Osteoblast (primary cell): ENCODE measurements around the gene CAMTA1. TPM values are rescaled to one million over a fixed set of nuclear protein-coding genes. Genes with fewer than 3 reads are reported as not detected.
A peak's percentile ranks its signal among the peaks of the same experiment; 100 is the strongest.
"Not testable (repeated sequence)": the region's sequence is repeated elsewhere in the genome, so short reads cannot be mapped to it uniquely, and the experiment has no call there.

ENCODE experiments used
- DNase-seq: peaks from one replicate; pipeline ENCODE4 v3.0.0; 2011; ENCODE audit warnings: low spot score, mixed read lengths; ENCODE audit not compliant: insufficient read length; ENCODE audit errors: missing footprints
- H2AFZ ChIP-seq: 2 replicates; pipeline ENCODE4 v1.6.0; 2011; ENCODE audit warnings: mild to moderate bottlenecking, low read length
- H3K27ac ChIP-seq: 2 replicates; pipeline ENCODE4 v1.5.1; 2011; ENCODE audit warnings: mild to moderate bottlenecking, low read depth, low read length, moderate library complexity
- H3K27me3 ChIP-seq: 2 replicates; pipeline ENCODE4 v1.6.0; 2012; ENCODE audit warnings: mild to moderate bottlenecking, control low read depth, inconsistent platforms, low read length, moderate library complexity; ENCODE audit not compliant: insufficient read depth
- H3K36me3 ChIP-seq: 2 replicates; pipeline ENCODE4 v1.5.1; 2011; ENCODE audit warnings: mild to moderate bottlenecking, low read length, control low read depth, moderate library complexity; ENCODE audit not compliant: insufficient read depth
- H3K4me1 ChIP-seq: 2 replicates; pipeline ENCODE4 v1.5.1; 2011; ENCODE audit warnings: mild to moderate bottlenecking, low read length, control low read depth, moderate library complexity; ENCODE audit not compliant: insufficient read depth
- H3K4me2 ChIP-seq: 2 replicates; pipeline ENCODE4 v1.6.0; 2011; ENCODE audit warnings: mild to moderate bottlenecking, low read length; ENCODE audit not compliant: insufficient read depth
- H3K4me3 ChIP-seq: fragments of 200-600 bp; sonication (generic); 3 replicates; pipeline ENCODE4 v1.5.1; 2012; ENCODE audit warnings: mild to moderate bottlenecking, low read length, inconsistent platforms; ENCODE audit not compliant: insufficient read depth
- H3K79me2 ChIP-seq: 2 replicates; pipeline ENCODE4 v1.6.0; 2012; ENCODE audit warnings: mild to moderate bottlenecking, low read length, control low read depth, inconsistent platforms; ENCODE audit not compliant: insufficient read depth
- H3K9me3 ChIP-seq: 2 replicates; pipeline ENCODE4 v1.5.1; 2011; ENCODE audit warnings: low read depth, low read length, control low read depth
- H4K20me1 ChIP-seq: 2 replicates; pipeline ENCODE4 v1.6.0; 2012; ENCODE audit warnings: mild to moderate bottlenecking, low read length, control low read depth; ENCODE audit not compliant: insufficient read depth
- total RNA-seq: library from RNA; depleted of rRNA; stranded (reverse); fragments of >200 nt; gene quantifications from 2 replicates; pipeline ENCODE4 v1.2.3, GENCODE V29; 2012
- TF ChIP-seq, protein P1 (sequence below): IDR thresholded peaks from 2 replicates; pipeline ENCODE4 v1.5.1; 2011; ENCODE audit warnings: mild to moderate bottlenecking, low read depth, low read length, moderate library complexity; ENCODE audit errors: extremely low read depth

Gene CAMTA1
- total RNA-seq, 1 donor: 47.4 TPM

DNA sequence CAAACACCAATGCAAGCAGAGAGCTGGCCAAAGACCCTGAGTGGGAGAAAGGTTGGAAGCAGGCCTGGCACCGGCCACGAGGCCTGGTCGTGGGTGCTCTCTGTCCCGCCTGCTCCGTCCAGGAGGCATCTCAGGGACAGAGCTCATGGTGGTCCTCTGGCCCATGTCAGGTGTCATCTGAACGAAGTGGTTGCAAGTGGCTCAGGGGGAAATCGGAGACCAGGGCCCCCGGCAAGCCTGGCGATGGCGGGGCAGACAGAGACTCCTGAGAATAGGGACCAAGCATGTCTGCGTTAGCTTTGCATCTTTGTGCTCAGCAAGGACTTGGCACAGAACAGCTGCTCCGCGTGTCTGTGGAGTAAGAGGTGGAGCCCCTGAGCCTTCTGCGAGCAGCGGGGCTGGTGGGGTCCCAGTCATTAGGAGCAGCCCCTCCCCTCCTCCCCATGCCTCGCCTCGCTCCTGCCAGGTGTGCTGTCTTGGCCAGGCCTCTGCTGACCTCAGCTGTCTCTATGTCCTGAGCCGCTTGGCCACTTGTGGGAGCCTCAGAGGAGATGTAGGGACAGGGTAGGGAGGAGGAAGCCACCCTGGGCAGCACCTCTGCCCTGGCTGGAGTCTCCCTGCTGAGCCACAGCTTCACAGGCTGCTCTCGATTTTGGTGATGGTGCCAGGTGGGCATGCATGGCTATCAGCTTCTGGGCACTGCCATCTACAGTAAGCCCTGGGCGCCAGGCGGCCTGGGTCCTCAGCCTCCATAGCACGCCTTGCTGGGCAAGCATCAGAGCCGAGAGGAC, 622.9 kb downstream of the CAMTA1 start:
- Histone ChIP-seq H3K4me1 (no peaks in the 10 kb centered on the region), H3K79me2 (no peaks in the 10 kb centered on the region), H3K36me3 (no peaks in the 10 kb centered on the region), H3K27me3 (no peaks in the 10 kb centered on the region), H3K4me2 (no peak overlapping the region), H3K27ac (no peak overlapping the region), H3K9me3 (no peaks in the 10 kb centered on the region), H3K4me3 (no peak overlapping the region), H4K20me1 (no peaks in the 10 kb centered on the region), H2AFZ (no peak overlapping the region)
- no peak for DNase-seq
- TF ChIP-seq, protein P1, sequence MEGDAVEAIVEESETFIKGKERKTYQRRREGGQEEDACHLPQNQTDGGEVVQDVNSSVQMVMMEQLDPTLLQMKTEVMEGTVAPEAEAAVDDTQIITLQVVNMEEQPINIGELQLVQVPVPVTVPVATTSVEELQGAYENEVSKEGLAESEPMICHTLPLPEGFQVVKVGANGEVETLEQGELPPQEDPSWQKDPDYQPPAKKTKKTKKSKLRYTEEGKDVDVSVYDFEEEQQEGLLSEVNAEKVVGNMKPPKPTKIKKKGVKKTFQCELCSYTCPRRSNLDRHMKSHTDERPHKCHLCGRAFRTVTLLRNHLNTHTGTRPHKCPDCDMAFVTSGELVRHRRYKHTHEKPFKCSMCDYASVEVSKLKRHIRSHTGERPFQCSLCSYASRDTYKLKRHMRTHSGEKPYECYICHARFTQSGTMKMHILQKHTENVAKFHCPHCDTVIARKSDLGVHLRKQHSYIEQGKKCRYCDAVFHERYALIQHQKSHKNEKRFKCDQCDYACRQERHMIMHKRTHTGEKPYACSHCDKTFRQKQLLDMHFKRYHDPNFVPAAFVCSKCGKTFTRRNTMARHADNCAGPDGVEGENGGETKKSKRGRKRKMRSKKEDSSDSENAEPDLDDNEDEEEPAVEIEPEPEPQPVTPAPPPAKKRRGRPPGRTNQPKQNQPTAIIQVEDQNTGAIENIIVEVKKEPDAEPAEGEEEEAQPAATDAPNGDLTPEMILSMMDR: no peak

DNA sequence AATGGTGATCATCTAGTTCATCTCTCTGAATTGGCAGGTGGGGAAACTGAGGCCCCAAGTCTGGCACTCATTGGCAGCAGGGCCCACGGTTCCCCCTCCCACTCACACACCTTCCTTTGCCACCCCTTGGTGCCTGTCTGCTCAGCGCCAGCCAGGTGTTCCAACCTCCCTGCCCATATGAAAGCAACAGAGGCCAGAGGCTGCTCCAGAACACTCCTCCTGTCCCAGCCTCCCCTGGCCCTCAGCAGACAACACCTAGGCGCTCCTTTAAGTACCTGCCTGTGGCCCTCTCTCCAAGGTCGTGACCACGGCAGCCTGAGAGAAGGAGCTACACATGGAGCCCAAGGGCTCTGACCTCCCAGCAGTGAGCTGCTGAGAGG, 623.5 kb downstream of the CAMTA1 start:
- Histone ChIP-seq H3K36me3 (no peaks in the 10 kb centered on the region), H3K27ac (no peak overlapping the region), H3K9me3 (no peaks in the 10 kb centered on the region), H3K4me1 (no peaks in the 10 kb centered on the region), H3K79me2 (no peaks in the 10 kb centered on the region), H3K27me3 (no peaks in the 10 kb centered on the region), H4K20me1 (no peaks in the 10 kb centered on the region), H3K4me3 (no peak overlapping the region), H3K4me2 (no peak overlapping the region), H2AFZ (no peak overlapping the region)
- TF ChIP-seq, protein P1: no peak
- no peak for DNase-seq

DNA sequence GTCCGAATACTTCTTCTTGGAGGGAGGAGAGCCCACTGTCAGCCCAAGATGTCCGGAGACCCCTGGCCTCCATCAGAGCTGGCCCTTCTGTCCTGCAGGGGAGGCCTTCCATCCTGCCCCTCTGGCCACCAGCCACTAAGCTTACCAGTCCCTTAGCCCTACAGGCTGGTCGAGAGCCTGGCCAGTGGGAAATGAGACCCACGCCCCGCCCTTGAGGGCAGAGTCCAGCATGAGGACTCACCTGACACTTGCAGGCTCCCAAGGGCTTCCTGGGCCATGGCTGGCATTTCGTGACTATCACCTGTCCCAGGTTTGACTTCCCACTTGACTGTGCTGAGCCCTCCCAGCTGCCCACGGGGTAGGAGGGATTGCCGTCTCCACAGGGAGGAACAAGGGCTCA, 624.0 kb downstream of the CAMTA1 start:
- Histone ChIP-seq H3K4me2 (no peak overlapping the region), H3K36me3 (no peaks in the 10 kb centered on the region), H4K20me1 (no peaks in the 10 kb centered on the region), H3K27ac (no peak overlapping the region), H3K9me3 (no peaks in the 10 kb centered on the region), H3K4me1 (no peaks in the 10 kb centered on the region), H3K79me2 (no peaks in the 10 kb centered on the region), H3K27me3 (no peaks in the 10 kb centered on the region), H3K4me3 (no peak overlapping the region), H2AFZ (no peak overlapping the region)
- DNase-seq: no peak
- TF ChIP-seq, protein P1: no peak

DNA sequence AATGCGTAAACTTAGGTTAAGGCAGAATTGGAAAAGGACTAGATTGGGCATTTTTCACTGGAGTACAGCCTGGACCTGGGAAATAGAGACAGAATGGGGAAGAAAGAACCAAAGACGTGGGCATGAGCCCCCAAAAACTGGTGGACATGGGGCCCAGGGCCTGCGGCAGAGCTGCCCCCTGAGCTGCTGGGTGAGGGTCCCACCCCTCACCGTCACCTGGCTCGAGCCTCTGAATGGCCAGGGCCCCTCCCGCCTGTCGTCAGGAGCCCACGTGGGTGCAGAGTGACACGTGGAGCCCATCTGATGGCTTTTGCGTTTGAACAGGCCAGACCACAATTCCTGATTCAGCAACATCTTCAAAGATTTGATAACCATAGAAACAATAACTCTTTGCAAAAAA, 624.9 kb downstream of the CAMTA1 start:
- H3K79me2 ChIP-seq: no peaks in the 10 kb centered on the region
- H3K36me3 ChIP-seq: no peaks in the 10 kb centered on the region
- H3K4me2 ChIP-seq: no peak overlapping the region
- no peaks in the 10 kb centered on the region for H3K4me1 ChIP-seq
- no peaks in the 10 kb centered on the region for H3K9me3 ChIP-seq
- peak; percentile 85 for DNase-seq
- TF ChIP-seq, protein P1: no peak
- H2AFZ ChIP-seq: no peak overlapping the region
- no peak overlapping the region for H3K27ac ChIP-seq
- H4K20me1 ChIP-seq: no peaks in the 10 kb centered on the region
- no peaks in the 10 kb centered on the region for H3K27me3 ChIP-seq
- H3K4me3 ChIP-seq: no peak overlapping the region

DNA sequence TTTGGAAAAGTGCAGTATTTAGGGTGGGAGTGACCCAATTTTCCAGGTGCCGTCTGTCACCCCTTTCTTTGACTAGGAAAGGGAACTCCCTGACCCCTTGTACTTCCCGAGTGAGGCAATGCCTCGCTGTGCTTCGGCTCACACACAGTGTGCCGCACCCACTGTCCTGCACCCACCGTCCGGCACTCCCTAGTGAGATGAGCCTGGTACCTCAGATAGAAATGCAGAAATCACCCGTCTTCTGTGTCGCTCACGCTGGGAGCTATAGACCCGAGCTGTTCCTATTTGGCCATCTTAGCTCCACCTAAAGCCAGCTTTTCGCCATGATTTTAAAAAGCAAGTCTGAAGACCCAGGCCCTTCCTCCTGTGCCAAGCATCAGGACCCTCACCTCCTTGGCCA, 632.4 kb downstream of the CAMTA1 start:
- H2AFZ ChIP-seq, H3K36me3 ChIP-seq, H3K79me2 ChIP-seq, H3K4me3 ChIP-seq, H3K4me1 ChIP-seq, H3K4me2 ChIP-seq, H3K27ac ChIP-seq, H3K9me3 ChIP-seq, DNase-seq, H3K27me3 ChIP-seq, H4K20me1 ChIP-seq: not testable (repeated sequence)
